Measurements from ENCODE around the gene BRAT1.

BRAT1 gene

DNA sequence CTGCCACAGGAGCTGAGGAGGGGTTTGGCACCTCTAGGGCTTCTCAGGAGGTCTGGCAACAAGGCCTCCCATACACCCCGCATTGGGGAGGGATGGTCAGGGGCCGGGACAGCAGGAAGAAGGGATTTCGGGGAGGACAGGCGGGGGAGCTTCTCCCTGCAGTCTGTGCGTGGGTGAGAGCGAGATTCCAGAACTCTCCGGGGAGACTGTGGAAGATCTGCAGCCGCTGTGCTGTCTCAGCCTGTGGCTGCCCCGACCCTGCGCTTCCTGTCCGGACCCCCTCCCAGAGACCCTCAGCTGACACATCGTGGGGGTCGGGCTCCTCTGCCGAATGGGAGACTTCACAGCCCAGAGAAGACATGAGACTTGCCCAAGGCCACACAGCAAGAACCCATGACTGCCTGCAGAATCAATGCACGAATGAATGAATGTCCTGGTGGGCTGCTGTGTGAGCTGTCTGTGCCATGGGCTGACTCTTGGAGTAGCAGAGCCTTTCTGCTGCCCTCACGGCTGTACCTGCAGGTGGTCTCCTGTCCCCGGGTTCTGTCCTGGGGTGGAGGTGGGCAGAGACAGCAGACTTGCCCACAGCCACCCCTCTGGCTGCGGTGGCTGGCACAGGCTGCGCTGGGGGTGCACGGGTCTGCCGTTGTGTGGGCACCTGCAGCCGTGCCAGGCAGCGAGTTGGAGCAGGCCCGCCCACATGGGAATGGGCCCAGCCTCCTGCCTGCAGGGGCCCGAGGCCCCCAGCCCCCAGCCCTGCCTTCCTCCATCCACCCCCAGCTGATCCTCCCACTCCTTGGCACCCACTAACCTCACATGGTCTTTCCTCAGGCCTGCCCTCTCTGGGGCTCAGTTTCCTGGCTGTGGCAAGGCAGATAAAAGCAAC, 52.0 kb downstream of the BRAT1 start:
- no peak overlapping the region for H3K4me3 ChIP-seq (ENCODE audit: low read depth, low read length)
- DNase-seq (ENCODE audit: low read depth) = no peak
- TF ChIP-seq, protein P1, sequence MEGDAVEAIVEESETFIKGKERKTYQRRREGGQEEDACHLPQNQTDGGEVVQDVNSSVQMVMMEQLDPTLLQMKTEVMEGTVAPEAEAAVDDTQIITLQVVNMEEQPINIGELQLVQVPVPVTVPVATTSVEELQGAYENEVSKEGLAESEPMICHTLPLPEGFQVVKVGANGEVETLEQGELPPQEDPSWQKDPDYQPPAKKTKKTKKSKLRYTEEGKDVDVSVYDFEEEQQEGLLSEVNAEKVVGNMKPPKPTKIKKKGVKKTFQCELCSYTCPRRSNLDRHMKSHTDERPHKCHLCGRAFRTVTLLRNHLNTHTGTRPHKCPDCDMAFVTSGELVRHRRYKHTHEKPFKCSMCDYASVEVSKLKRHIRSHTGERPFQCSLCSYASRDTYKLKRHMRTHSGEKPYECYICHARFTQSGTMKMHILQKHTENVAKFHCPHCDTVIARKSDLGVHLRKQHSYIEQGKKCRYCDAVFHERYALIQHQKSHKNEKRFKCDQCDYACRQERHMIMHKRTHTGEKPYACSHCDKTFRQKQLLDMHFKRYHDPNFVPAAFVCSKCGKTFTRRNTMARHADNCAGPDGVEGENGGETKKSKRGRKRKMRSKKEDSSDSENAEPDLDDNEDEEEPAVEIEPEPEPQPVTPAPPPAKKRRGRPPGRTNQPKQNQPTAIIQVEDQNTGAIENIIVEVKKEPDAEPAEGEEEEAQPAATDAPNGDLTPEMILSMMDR (conservative IDR thresholded peaks at IDR 0.05; ENCODE audit: low read depth, low read length) = no peak

DNA sequence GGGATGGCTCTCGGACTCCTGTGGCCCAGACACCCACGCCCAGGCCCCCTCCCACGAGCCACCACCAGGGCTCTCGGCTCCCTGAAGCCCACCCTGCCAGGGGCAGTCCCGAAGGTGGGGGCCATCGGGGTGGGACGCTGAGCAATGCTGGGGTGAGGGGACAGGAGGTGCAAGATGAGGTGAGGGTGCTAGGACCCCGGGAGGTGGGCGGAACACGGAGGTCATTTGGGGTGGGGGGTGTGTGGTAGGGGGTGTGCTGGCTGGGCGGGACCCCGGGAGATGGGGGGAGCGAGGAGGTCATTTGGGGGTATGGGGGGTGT, 52.7 kb downstream of the BRAT1 start:
- TF ChIP-seq, protein P1 (conservative IDR thresholded peaks at IDR 0.05; ENCODE audit: low read depth, low read length) = no peak
- no peak overlapping the region for H3K4me3 ChIP-seq (ENCODE audit: low read depth, low read length)
- no peak for DNase-seq (ENCODE audit: low read depth)

DNA sequence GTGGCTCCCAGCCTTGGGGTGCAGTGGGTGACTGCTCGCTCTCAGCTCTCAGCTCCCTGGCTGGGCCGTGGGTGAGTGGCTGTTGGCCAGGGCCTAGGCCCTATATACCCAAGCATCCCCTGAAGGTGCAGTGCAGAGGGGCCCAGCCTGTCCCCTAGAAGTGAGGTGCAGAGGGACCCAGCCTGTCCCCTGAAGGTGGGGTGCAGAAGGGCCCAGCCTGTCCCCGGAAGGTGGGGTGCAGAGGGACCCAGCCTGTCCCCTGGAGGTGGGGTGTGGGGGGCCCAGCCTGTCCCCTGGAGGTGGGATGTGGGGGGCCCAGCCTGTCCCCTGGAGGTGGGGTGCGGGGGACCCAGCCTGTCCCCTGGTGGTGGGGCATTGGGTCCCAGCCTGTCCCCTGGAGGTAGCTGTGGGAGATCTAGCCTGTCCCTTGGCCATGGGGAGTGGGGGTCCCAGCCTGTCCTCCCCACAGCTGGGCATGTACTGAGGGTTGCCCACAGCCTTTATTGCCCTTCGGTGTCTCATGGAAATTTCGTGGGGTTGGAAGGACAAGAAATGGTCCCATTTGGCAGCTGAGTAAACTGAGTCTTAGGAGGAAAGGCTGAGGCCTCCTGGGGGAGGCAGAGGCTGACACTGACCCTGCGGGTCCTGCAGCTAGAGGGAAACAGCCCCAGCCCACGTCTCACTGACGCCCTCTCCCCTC, 53.2 kb downstream of the BRAT1 start:
- H3K4me3 ChIP-seq (ENCODE audit: low read depth, low read length) = no peak overlapping the region
- no peak for DNase-seq (ENCODE audit: low read depth)
- TF ChIP-seq, protein P1 (conservative IDR thresholded peaks at IDR 0.05; ENCODE audit: low read depth, low read length) = no peak

DNA sequence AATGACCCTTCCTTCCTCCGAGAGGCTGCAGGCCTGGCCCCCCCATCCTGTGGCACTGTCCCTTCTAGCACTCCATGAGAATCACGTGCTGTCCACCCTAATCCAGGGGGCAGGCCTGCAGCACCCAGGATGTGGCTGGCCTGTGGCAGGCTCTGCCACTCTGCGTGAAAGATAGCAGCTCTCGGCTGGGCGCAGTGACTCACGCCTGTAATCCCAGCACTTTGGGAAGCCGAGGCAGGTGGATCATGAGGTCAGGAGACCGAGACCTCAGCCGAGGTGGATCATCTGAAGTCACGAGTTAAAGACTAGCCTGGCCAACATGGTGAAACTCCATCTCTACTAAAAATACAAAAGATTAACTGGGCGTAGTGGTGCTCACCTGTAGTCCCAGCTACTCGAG, 54.6 kb downstream of the BRAT1 start:
- no peak for DNase-seq (ENCODE audit: low read depth)
- TF ChIP-seq, protein P1 (conservative IDR thresholded peaks at IDR 0.05; ENCODE audit: low read depth, low read length) = no peak

DNA sequence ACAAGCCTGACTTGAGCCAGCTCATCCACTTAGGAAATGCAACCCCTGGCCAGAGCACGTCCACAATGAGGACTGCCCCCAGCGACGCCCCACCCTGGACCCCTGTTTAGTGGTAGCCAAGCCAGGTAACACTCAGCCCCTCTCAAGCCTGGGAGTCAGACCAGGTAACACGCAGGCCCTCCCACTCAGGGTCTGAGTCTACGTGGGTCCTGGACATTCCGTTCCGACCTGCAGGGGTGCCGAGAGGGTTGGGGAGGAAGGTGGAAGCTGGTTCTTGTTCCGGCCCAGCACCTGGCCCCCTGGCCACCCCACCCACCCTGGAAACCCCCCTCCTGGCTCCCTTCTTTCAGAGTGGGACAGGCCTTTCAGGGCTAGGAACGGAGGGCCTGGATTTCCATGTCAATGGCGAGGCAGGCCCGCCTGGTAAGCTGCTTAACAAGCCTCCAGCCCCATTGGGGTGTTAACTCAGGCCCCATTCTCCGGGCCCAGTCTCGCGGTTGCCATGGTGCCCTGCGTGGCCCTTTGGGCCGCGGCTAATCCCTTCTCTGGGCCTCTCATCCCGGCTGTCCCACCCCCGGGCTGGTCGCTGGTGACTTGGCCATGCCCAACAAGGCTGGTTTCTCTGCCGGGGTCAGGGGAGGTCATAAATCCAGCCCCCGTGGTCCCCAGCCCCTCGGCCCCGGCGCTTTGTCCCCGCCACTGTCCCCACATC, 55.4 kb downstream of the BRAT1 start:
- no peak overlapping the region for H3K4me3 ChIP-seq (ENCODE audit: low read depth, low read length)
- TF ChIP-seq, protein P1 (conservative IDR thresholded peaks at IDR 0.05; ENCODE audit: low read depth, low read length) = no peak
- no peak for DNase-seq (ENCODE audit: low read depth)

More for the DNA sequence above, 54.6 kb downstream of the BRAT1 start:
- no peak overlapping the region for H3K4me3 ChIP-seq (ENCODE audit: low read depth, low read length)

DNA sequence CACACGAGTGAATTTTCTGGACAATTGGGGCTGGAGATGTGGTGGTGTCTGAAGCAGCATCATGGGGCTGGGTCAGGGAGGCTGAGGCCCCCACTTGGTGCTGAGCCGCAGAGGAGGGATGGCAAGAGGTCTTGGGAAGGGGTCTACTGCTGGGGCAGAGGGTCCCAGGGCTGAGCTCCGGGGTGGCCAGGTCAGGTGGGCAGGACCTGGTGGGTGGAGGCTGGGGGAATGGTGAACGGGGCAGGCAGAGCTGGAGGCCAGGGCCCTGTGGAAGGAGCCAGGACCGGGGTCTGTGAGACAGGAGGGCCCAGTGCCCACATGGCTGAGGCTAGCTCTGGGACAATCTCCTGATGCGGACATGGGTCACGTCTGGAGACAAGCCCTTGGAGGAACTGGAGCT, 56.1 kb downstream of the BRAT1 start:
- DNase-seq (ENCODE audit: low read depth) = no peak
- no peak overlapping the region for H3K4me3 ChIP-seq (ENCODE audit: low read depth, low read length)
- TF ChIP-seq, protein P1 (conservative IDR thresholded peaks at IDR 0.05; ENCODE audit: low read depth, low read length) = no peak

All from choroid plexus epithelial cell (primary cell).